GM12864 (cell line): ENCODE measurements around the gene DENND1A.

ENCODE experiments used
- DNase-seq: peaks from one replicate; pipeline ENCODE4 v3.0.0-alpha.2; 2011; ENCODE audit warnings: low read depth
- H3K4me3 ChIP-seq: 2 replicates; pipeline ENCODE4 v1.5.1; 2011; ENCODE audit warnings: mild to moderate bottlenecking, low read depth, low read length, control low read depth
- TF ChIP-seq, protein P1 (sequence below): IDR thresholded peaks from 2 replicates; pipeline ENCODE4 v1.5.1; 2011; ENCODE audit warnings: low read depth, mild to moderate bottlenecking, moderate library complexity, low read length, control low read depth, inconsistent platforms; ENCODE audit errors: missing control alignments

Gene DENND1A

DNA sequence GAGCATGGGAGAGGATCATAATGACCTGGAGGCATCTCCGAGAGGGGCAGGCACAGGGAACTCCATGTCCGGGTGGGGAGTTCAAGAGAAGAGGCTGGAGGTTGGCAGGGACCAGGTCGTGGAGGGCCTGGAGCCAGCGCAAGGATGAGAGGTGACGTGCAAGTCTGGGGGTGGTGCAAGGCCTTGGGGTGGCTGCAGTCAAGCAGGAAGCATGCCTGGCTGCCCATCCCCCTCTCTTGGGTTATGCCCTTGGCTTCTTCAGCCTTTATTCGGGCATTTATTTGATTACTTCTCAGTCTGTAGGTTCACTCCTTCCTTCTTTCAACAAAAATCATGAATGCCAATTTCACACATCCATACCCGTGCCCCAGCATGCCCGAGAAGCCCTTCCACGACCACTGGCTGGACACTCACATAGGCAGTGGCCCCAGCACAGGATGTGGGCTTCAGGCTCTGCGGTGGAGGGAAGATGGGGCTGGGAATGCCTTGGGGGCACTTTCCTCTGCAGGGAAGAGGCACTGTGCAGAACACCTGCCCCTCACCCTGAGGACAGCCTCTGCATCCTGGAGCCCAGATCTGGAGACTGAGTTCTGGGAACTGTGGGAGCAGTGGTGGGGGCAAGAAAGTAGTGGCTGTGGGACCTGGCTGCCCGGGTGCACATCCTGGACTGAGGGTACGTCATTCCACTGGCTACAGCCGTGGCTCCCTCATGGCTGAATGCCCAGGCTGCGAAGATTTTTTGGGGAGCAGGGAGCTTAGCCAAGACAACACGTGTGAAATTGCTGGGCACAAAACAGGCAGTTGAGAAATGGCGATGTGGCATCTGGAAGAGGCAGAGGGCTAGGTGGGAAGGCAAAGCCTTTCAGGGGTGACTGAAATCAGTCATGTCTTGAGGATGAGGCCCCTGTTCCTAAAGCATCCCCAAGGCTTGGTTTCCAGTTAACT is 535.4 kb downstream of the DENND1A start:
- no peak for DNase-seq
- TF ChIP-seq, protein P1, sequence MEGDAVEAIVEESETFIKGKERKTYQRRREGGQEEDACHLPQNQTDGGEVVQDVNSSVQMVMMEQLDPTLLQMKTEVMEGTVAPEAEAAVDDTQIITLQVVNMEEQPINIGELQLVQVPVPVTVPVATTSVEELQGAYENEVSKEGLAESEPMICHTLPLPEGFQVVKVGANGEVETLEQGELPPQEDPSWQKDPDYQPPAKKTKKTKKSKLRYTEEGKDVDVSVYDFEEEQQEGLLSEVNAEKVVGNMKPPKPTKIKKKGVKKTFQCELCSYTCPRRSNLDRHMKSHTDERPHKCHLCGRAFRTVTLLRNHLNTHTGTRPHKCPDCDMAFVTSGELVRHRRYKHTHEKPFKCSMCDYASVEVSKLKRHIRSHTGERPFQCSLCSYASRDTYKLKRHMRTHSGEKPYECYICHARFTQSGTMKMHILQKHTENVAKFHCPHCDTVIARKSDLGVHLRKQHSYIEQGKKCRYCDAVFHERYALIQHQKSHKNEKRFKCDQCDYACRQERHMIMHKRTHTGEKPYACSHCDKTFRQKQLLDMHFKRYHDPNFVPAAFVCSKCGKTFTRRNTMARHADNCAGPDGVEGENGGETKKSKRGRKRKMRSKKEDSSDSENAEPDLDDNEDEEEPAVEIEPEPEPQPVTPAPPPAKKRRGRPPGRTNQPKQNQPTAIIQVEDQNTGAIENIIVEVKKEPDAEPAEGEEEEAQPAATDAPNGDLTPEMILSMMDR: no peak
- no peak overlapping the region for H3K4me3 ChIP-seq

DNA sequence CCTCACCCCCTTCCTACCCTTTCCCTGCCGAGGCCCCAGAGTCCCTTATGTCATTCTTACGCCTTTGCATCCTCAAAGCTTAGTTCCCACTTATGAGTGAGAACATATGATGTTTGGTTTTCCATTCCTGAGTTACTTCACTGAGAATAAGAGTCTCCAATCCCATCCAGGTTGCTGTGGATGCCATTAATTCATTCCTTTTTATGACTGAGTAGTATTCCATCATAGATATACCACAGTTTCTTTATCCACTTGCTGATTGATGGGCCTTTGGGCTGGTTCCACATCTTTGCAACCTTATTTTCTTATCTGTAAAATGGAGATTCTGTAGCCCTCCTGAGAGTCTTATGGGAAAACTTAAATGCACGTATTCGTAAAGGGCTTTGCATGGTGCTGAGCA is 537.1 kb downstream of the DENND1A start:
- DNase-seq: no peak
- TF ChIP-seq, protein P1: no peak
- no peak overlapping the region for H3K4me3 ChIP-seq

DNA sequence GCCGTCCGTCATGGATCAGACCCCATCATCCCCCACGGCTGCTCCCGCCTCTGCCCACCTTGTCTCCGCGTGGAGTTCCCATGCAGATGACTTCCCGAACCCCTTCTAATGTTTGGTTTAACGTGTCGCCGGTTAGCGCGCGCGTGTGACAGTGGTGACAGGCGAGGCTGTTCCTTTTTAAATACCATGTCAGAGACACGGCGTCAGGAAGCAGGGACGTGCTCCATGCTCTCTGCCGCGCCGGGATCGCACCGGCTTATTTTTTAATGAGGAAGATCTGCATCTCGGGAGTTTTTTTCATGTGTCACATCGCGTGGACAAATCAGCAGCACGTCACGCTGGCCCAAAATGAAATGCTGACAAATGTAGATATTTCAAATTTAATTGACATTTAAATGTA is 538.0 kb downstream of the DENND1A start:
- no peak for DNase-seq
- H3K4me3 ChIP-seq: no peak overlapping the region
- TF ChIP-seq, protein P1: no peak

DNA sequence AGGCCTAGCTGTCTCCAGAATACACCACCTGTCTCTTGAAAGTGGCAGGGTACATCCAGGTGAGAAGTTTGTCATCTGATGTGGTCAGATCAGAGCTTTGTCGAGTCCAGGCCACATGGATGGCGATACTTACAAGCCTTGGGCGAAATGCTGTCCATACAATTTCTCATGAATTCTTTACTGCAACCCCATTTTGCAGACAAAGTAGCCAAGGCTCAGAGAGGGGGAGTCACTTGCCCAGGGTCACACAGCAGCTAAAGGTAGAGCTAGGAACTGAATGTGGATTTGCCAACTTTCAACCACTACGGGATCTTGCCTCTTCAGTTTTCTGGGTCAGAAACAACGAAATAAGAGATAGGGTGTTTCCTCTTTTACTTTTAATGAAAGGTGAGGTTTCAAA is 538.7 kb downstream of the DENND1A start:
- H3K4me3 ChIP-seq: no peak overlapping the region
- TF ChIP-seq, protein P1: no peak
- no peak for DNase-seq

DNA sequence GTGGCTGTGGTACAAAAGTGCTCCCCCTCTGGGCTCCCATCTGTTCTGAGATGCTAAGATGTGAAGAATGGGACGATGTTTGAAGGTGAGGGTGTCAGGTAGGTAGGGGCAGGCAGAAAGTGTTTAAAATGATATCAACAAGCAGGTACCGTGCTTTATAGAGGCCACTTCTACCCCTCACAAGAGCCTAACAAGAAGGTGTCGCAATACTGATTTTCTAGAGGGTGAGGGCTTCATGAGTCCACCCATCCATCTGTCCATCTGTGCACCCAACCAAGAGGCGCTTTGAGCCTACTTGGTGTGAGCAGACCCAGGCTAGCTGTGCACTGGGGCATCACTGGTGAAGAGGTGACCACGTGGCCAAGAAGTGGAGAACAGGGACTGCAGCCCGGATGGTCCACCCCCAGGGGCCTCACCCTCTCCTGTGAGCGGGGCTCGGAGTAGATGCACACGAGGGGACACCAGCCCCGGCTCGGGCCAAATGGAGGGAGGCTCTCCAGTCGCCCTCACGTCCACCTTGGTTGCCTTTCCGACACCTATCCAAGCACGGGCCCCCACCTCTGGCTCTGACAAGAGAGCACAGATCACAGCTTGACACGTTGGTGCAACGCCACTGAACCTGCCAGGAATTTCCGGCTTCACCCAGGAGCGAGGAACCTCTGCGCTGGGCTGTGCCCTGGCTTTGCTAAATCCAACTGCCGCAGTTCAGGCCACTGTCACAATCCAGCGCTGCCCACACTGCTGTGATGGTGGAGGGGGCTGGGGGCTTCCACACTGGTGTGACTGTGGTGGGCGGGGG is 539.4 kb downstream of the DENND1A start:
- TF ChIP-seq, protein P1: no peak
- no peak for DNase-seq
- H3K4me3 ChIP-seq: no peak overlapping the region

DNA sequence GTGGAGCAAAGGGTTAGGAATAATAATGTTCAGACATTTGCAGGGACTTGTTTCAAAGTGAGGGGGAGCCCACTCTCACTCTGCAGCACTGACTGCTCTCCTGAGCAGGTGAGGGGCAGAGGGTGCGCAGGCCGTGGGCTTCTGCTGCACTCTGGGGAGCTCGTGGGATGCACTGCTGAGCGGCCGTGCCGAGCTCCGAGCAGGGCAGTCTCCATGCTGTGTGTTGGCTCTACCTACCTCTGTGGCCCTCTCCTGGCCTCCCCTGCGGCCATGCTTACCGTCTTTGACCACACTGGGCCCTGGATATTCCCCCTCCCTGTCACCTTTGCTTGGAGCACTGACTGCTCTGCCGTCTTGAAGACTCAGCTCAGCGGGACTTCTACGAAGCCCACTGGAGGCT is 540.2 kb downstream of the DENND1A start:
- no peak for DNase-seq
- TF ChIP-seq, protein P1: no peak

More for the DNA sequence above, 540.2 kb downstream of the DENND1A start:
- no peak overlapping the region for H3K4me3 ChIP-seq
